HG03460 (cell line): ENCODE measurements around the gene ERLEC1.
"Not testable (repeated sequence)": the region's sequence is repeated elsewhere in the genome, so short reads cannot be mapped to it uniquely, and the experiment has no call there.

Source experiments
- ATAC-seq: cut with Tn5 transposase; IDR thresholded peaks from one replicate; pipeline ENCODE4 v1.9.1; 2021; ENCODE audit not compliant: unreplicated experiment

ERLEC1 gene

GRCh38 chr2:53786705-53787613 is at the start of gene ERLEC1, which contains the start of gene ASB3:
Gene ERLEC1, plus strand, starts transcription at chr2:53787044. Its CDS starts 167 bp downstream, at chr2:53787211.
Gene ASB3, minus strand, starts transcription at chr2:53786953. Its CDS starts 21,381 bp downstream, at chr2:53765572.
- peak; percentile 96 for ATAC-seq

GRCh38 chr2:53737091-53737490 is 49.8 kb upstream of the ERLEC1 start:
- ATAC-seq, result no peak

- no peak for ATAC-seq
These were observed 47.8 kb upstream of the ERLEC1 start for GRCh38 chr2:53739032-53739431.

GRCh38 chr2:53740170-53740569 is 46.7 kb upstream of the ERLEC1 start:
- ATAC-seq, result no peak

GRCh38 chr2:53744395-53745065 is 42.3 kb upstream of the ERLEC1 start:
- no peak for ATAC-seq

- no peak for ATAC-seq
These were observed 36.6 kb upstream of the ERLEC1 start for GRCh38 chr2:53750041-53750768.

GRCh38 chr2:53751728-53752127 is 35.1 kb upstream of the ERLEC1 start:
- peak; percentile 85 for ATAC-seq

GRCh38 chr2:53752385-53752784 is 34.5 kb upstream of the ERLEC1 start:
- ATAC-seq, result no peak

- no peak for ATAC-seq
These were observed 33.8 kb upstream of the ERLEC1 start for GRCh38 chr2:53753041-53753440.

GRCh38 chr2:53755121-53755520 is 31.7 kb upstream of the ERLEC1 start:
- no peak for ATAC-seq

GRCh38 chr2:53756644-53757043 is 30.2 kb upstream of the ERLEC1 start:
- ATAC-seq, result no peak

GRCh38 chr2:53757206-53757605 is 29.6 kb upstream of the ERLEC1 start:
- not testable (repeated sequence) for ATAC-seq

GRCh38 chr2:53765767-53766166 is 21.1 kb upstream of the ERLEC1 start:
- no peak for ATAC-seq

GRCh38 chr2:53767405-53768241 is 19.2 kb upstream of the ERLEC1 start, which contains the start of gene CHAC2:
Gene CHAC2, plus strand, starts transcription at chr2:53767804. Its CDS starts 83 bp downstream, at chr2:53767887.
- ATAC-seq, result peak; percentile 91

GRCh38 chr2:53768242-53768542 is 18.7 kb upstream of the ERLEC1 start:
- ATAC-seq, result peak; percentile 47

- ATAC-seq, result no peak
These were observed 17.4 kb upstream of the ERLEC1 start for GRCh38 chr2:53769318-53769945.

GRCh38 chr2:53770264-53770663 is 16.6 kb upstream of the ERLEC1 start:
- ATAC-seq, result no peak

- no peak for ATAC-seq
These were observed 9.7 kb upstream of the ERLEC1 start for GRCh38 chr2:53777134-53777533.

GRCh38 chr2:53778536-53779162 is 8.2 kb upstream of the ERLEC1 start:
- no peak for ATAC-seq

GRCh38 chr2:53780056-53780455 is 6.8 kb upstream of the ERLEC1 start:
- ATAC-seq, result no peak
